Ovary (tissue), 9 donors: ENCODE data around the gene CDC42. TPM values are rescaled to one million over a fixed set of nuclear protein-coding genes. Genes with fewer than 3 reads are reported as not detected.
A peak's percentile ranks its signal among the peaks of the same experiment; 100 is the strongest.

Experiments
- DNase-seq, 5 donors: peaks; one replicate each; pipeline ENCODE4 v3.0.0-alpha.2; 2019 to 2020
- H3K27ac ChIP-seq, 2 donors: fragments of 200-600 bp; one replicate each; pipeline versions ENCODE4 v1.5.1 to v1.8.0; 2019 to 2022
- H3K27me3 ChIP-seq: fragments of 200-600 bp; one replicate; pipeline ENCODE4 v1.8.0; 2022
- H3K36me3 ChIP-seq: fragments of 200-600 bp; sonication (generic); one replicate; pipeline ENCODE4 v1.5.1; 2019
- H3K4me1 ChIP-seq: one replicate; pipeline ENCODE4 v1.8.1; 2013; ENCODE audit warnings: mild to moderate bottlenecking, moderate library complexity; ENCODE audit not compliant: insufficient read depth
- H3K4me3 ChIP-seq: fragments of 200-600 bp; sonication (generic); one replicate; pipeline ENCODE4 v1.5.1; 2017
- H3K9me3 ChIP-seq, 2 donors: fragments of 200-600 bp in 1 of 2; sonication (generic) in 1 of 2; one replicate each; pipeline versions ENCODE4 v1.5.1 to v1.8.1; 2013 to 2019; ENCODE audit warnings: mild to moderate bottlenecking in 1 of 2, moderate library complexity in 1 of 2
- CTCF ChIP-seq, 3 donors: fragments of 450-650 bp in 2 of 3; fragments of 200-600 bp in 1 of 3; IDR thresholded peaks; one replicate each; pipeline versions ENCODE4 v1.5.1 to v1.8.0; 2016 to 2022; ENCODE audit warnings: antibody characterized with exemption in 3 of 3, mild to moderate bottlenecking in 1 of 3
- EP300 ChIP-seq: sonication (generic); formaldehyde crosslinking; IDR thresholded peaks from one replicate; pipeline ENCODE4 v1.6.1; 2017; ENCODE audit warnings: antibody characterized with exemption
- POLR2A ChIP-seq: fragments of 450-650 bp; IDR thresholded peaks from one replicate; pipeline ENCODE4 v1.6.1; 2017; ENCODE audit warnings: antibody characterized with exemption, mild to moderate bottlenecking, moderate library complexity
- WGBS, 3 donors: extraction: QIAGEN DNeasy Blood & Tissue Kit in 1 of 3; methylation state at CpG; one replicate each; pipeline versions ENCODE4 v1.1.5 to v1.1.7; 2013 to 2017; 5-methylcytosine and 5-hydroxymethylcytosine counted together
- intact Hi-C, 4 donors: fragments of 100-400 bp; cut with DNase I; formaldehyde crosslinking; loops; one replicate each; pipeline versions ENCODE4 v1.11.0 to v1.15.1; 2022 to 2023
- polyA plus RNA-seq, 2 donors: library from polyadenylated mRNA; stranded (reverse); fragments of 200-250 nt in 1 of 2; fragments of 350-450 nt in 1 of 2; fragmentation: Illumina TruSeq in 1 of 2; extraction: RNeasy Lipid Tissue Mini Kit (QIAGEN cat#74804) in 1 of 2; gene quantifications; one replicate each; pipeline ENCODE4 v1.2.3, GENCODE V29; 2013 to 2014
- total RNA-seq, 7 donors: library from RNA; depleted of rRNA in 2 of 7; stranded (reverse); fragments of >200 nt in 2 of 7; fragmentation: NEBNext Ultra II Directional in 3 of 7; extraction: Animal tissue kit (Norgen Biotek cat#: 25700) in 3 of 7; gene quantifications; one replicate each; pipeline versions ENCODE4 v1.1.0 to v1.2.4, GENCODE V29; 2016 to 2023
- donor health status: DM: no; HTN: no; CAD: no; lungs with moderate emphysema.
- donor health status: DM: no; HTN: no; CAD: no.
- donor health status: Bipolar disorder and iron deficiency.
- donor health status: DM: yes; HTN: yes; CAD: no.
- donor health status: DM: no; HTN: no; CAD: no.
- donor health status: DM: yes; HTN: yes; CAD: no.

The CDC42 gene
- total and polyA plus RNA-seq, 9 donors, result 111 to 238 (median 200) TPM

- no peak for DNase-seq
- TF ChIP-seq EP300, result no peak
- TF ChIP-seq CTCF (IDR thresholded peaks at IDR 0.05), result no peak
- TF ChIP-seq POLR2A, result no peak
- no peaks in the 10 kb centered on the region for H3K9me3 ChIP-seq
- H3K4me1 ChIP-seq, result no peaks in the 10 kb centered on the region
- intact Hi-C loops, result no loop called here
- H3K27ac ChIP-seq, result no peak overlapping the region
- no peak overlapping the region for H3K4me3 ChIP-seq
- H3K27me3 ChIP-seq, result no peaks in the 10 kb centered on the region
- no peaks in the 10 kb centered on the region for H3K36me3 ChIP-seq
- 62 to 64% (median 64%) methylated on average over 10 of the region's 10 CpGs for WGBS, 3 donors
These were observed 33.6 kb upstream of the CDC42 start for GRCh38 chr1:22018583-22019559.

- 71 to 76% (median 75%) methylated on average over 6 of the region's 6 CpGs for WGBS, 3 donors
- TF ChIP-seq POLR2A (no peak), CTCF (IDR thresholded peaks at IDR 0.05) (no peak)
These were observed 31.4 kb upstream of the CDC42 start for GRCh38 chr1:22021061-22021460.

GRCh38 chr1:22024485-22025367, 27.8 kb upstream of the CDC42 start:
- no peaks in the 10 kb centered on the region for H3K36me3 ChIP-seq
- no peaks in the 10 kb centered on the region for H3K9me3 ChIP-seq
- peak; percentile 27 to 59 (median 49) for DNase-seq
- peaks cover 6% of the 10 kb centered on the region for H3K4me1 ChIP-seq
- 0 to 1% (median 1%) methylated on average over 32 to 33 of the region's 33 CpGs for WGBS, 3 donors
- TF ChIP-seq CTCF (IDR thresholded peaks at IDR 0.05) (no peak), EP300 (no peak), POLR2A (no peak)
- no peaks in the 10 kb centered on the region for H3K27me3 ChIP-seq
- intact Hi-C loops, result no loop called here
- H3K27ac ChIP-seq, result peak overlapping the region; percentile 52 to 87
- H3K4me3 ChIP-seq, result peak overlapping the region; percentile 98

More at GRCh38 chr1:22021061-22021460, 31.4 kb upstream of the CDC42 start:
- intact Hi-C loops, result no loop called here
- Histone ChIP-seq H3K4me1 (peaks cover 3% of the 10 kb centered on the region), H3K27ac (no peak overlapping the region), H3K27me3 (no peaks in the 10 kb centered on the region), H3K9me3 (no peaks in the 10 kb centered on the region), H3K4me3 (no peak overlapping the region), H3K36me3 (no peaks in the 10 kb centered on the region)
- no peak for DNase-seq

GRCh38 chr1:22025368-22026155, 26.9 kb upstream of the CDC42 start:
- 0% methylated on average over 41 to 42 of the region's 42 CpGs for WGBS, 3 donors
- peak; percentile 78 to 83 (median 81) for DNase-seq
- TF ChIP-seq CTCF (IDR thresholded peaks at IDR 0.05) (no peak), EP300 (no peak), POLR2A (peak; percentile 88)
- peak overlapping the region; percentile 52 to 87 for H3K27ac ChIP-seq
- H3K9me3 ChIP-seq, result no peaks in the 10 kb centered on the region
- intact Hi-C loops, result no loop called here
- H3K27me3 ChIP-seq, result no peaks in the 10 kb centered on the region
- H3K4me1 ChIP-seq, result peaks cover 6% of the 10 kb centered on the region
- peak overlapping the region; percentile 98 for H3K4me3 ChIP-seq
- no peaks in the 10 kb centered on the region for H3K36me3 ChIP-seq
